Glutamatergic neuron (in vitro differentiated cells): ENCODE results near the gene PMP22. TPM values are rescaled to one million over a fixed set of nuclear protein-coding genes. Genes with fewer than 3 reads are reported as not detected.

Experiments used
- DNase-seq: peaks from one replicate; pipeline ENCODE4 v3.0.0; 2022
- H3K27ac Mint-ChIP-seq: one replicate; pipeline ENCODE4 v1.8.0; 2020; ENCODE audit warnings: mild to moderate bottlenecking, mixed read lengths, inconsistent platforms; ENCODE audit not compliant: unreplicated experiment
- H3K27me3 Mint-ChIP-seq: one replicate; pipeline ENCODE4 v1.8.0; 2020; ENCODE audit warnings: mild to moderate bottlenecking, moderate library complexity, mixed read lengths, inconsistent platforms; ENCODE audit not compliant: unreplicated experiment
- H3K36me3 Mint-ChIP-seq: one replicate; pipeline ENCODE4 v1.8.0; 2020; ENCODE audit warnings: mild to moderate bottlenecking, mixed read lengths, inconsistent platforms; ENCODE audit not compliant: unreplicated experiment
- H3K4me1 Mint-ChIP-seq: one replicate; pipeline ENCODE4 v1.8.0; 2020; ENCODE audit warnings: mild to moderate bottlenecking, low read depth, mixed read lengths, inconsistent platforms; ENCODE audit not compliant: unreplicated experiment
- H3K4me3 Mint-ChIP-seq: one replicate; pipeline ENCODE4 v1.8.0; 2020; ENCODE audit warnings: mild to moderate bottlenecking, mixed read lengths, inconsistent platforms; ENCODE audit not compliant: unreplicated experiment
- H3K9me3 Mint-ChIP-seq: one replicate; pipeline ENCODE4 v1.8.0; 2020; ENCODE audit warnings: mild to moderate bottlenecking, moderate library complexity, mixed read lengths, inconsistent platforms; ENCODE audit not compliant: unreplicated experiment
- total RNA-seq: library from RNA; stranded (reverse); fragmentation: NEBNext Ultra II Directional; extraction: Animal tissue kit (Norgen Biotek cat#: 25700); gene quantifications from one replicate; pipeline ENCODE4 v1.2.1, GENCODE V29; 2021; ENCODE audit not compliant: unreplicated experiment
- TF ChIP-seq, protein P1 (sequence below): fragments of 200-600 bp; sonication (generic); IDR thresholded peaks from one replicate; pipeline ENCODE4 v1.5.0; 2021; ENCODE audit not compliant: partially characterized antibody, unreplicated experiment

Gene PMP22
- total RNA-seq, 1 donor from 2014 or later: 0.56 TPM

DNA sequence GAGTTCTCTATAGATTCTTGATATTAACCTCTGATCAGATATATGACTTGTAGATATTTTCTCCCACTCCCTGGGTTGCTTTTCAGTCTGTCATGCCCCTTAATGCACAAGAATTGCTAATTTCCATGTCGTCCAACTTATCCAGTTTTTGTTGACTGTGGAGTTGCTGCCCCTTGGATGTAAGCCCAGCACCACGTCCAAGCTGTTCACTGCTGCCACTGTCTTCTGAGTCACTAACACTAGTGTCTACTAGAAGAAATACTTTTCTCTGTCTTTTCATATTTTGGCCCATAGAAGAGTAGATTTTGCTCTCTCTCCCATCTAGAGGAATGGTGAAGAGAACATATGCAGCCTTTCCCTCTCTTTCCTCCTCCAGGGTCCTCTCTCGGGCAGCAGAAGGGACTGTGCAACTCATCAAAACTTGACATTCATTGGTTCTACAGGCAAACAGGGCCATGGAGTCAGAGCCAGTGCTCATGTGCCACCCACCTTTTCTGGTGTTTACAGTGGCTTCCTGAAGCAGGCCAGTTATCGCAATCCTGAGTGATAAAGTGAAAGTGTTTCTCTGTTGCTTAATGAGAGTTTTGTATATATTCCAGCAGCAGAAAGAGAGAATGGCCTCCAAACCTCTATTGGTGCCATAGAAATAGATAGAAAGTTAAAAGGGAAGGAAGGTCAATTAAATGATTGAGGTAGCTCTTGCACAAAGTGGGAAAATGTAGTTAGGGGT lies 22.6 kb upstream of the PMP22 start:
- Mint-ChIP-seq H3K27ac (no peak overlapping the region), H3K27me3 (no peaks in the 10 kb centered on the region), H3K4me1 (no peaks in the 10 kb centered on the region), H3K36me3 (no peaks in the 10 kb centered on the region), H3K9me3 (no peaks in the 10 kb centered on the region), H3K4me3 (no peak overlapping the region)
- DNase-seq: no peak
- TF ChIP-seq, protein P1, sequence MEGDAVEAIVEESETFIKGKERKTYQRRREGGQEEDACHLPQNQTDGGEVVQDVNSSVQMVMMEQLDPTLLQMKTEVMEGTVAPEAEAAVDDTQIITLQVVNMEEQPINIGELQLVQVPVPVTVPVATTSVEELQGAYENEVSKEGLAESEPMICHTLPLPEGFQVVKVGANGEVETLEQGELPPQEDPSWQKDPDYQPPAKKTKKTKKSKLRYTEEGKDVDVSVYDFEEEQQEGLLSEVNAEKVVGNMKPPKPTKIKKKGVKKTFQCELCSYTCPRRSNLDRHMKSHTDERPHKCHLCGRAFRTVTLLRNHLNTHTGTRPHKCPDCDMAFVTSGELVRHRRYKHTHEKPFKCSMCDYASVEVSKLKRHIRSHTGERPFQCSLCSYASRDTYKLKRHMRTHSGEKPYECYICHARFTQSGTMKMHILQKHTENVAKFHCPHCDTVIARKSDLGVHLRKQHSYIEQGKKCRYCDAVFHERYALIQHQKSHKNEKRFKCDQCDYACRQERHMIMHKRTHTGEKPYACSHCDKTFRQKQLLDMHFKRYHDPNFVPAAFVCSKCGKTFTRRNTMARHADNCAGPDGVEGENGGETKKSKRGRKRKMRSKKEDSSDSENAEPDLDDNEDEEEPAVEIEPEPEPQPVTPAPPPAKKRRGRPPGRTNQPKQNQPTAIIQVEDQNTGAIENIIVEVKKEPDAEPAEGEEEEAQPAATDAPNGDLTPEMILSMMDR: no peak

DNA sequence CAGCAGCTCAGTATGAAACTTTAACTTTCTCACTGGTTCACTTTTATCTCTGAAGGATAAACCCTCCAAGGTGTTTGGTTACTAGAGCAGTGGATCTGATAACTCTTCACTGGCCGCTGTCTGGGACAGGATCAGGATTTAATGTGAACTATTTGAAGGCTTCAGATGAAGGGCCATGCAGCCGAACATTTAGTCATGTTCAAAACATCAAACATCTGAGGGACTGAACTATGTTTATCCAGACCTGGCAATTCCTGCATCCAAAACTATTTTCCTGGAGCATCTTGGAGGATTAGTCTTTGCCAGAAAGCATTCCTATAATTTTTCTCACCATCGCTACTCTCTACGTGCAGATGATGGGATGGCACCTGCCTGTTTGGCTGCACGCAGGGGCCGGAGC lies 20.3 kb upstream of the PMP22 start:
- no peak overlapping the region for H3K27ac Mint-ChIP-seq
- H3K4me3 Mint-ChIP-seq: no peak overlapping the region
- no peaks in the 10 kb centered on the region for H3K9me3 Mint-ChIP-seq

DNA sequence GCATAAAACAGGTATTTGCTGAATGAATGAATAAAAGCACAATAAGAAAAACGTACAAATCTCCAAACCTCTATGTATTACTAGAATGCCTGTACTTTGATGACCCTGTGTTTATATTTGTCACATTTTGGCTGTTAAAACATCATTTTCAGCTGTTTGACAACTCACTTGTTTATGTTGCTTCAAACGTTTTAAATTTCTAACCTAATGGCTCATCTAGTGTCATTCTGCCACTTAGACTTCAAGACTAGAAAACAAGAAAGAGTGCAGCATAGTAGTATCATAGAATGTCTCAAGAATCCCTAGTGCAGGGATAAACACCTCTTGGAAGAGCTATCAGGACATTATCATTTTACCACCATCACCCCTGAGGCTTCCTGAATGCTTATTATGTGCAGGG lies 19.4 kb upstream of the PMP22 start:
- no peaks in the 10 kb centered on the region for H3K27me3 Mint-ChIP-seq
- TF ChIP-seq, protein P1: no peak
- H3K4me1 Mint-ChIP-seq: no peaks in the 10 kb centered on the region
- H3K36me3 Mint-ChIP-seq: peaks cover 5% of the 10 kb centered on the region
- no peak overlapping the region for H3K27ac Mint-ChIP-seq
- H3K4me3 Mint-ChIP-seq: no peak overlapping the region
- no peak for DNase-seq
- no peaks in the 10 kb centered on the region for H3K9me3 Mint-ChIP-seq

More for the DNA sequence above, 20.3 kb upstream of the PMP22 start:
- H3K4me1 Mint-ChIP-seq: no peaks in the 10 kb centered on the region
- DNase-seq: no peak
- no peaks in the 10 kb centered on the region for H3K27me3 Mint-ChIP-seq
- TF ChIP-seq, protein P1: no peak
- peaks cover 5% of the 10 kb centered on the region for H3K36me3 Mint-ChIP-seq

DNA sequence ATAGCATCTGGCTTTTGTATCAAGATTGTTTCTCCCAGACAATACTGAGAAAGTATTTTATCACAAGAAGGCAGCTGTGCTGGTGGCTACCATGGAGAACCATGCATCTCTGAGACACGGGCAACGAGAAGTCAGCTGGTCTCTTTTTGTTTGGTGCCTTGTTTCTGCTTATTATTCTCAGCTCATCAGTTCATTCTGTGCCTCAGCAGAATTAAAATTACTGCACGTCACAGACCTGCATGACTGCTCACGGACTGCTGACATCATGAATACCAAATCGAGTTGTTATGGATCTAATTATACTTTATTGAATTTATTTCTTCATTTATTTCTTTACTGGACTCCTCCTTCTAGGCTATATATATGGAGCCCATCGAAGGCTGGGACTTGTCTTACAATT lies 19.0 kb upstream of the PMP22 start:
- no peak for DNase-seq
- Mint-ChIP-seq H3K9me3 (no peaks in the 10 kb centered on the region), H3K27me3 (no peaks in the 10 kb centered on the region), H3K36me3 (peaks cover 5% of the 10 kb centered on the region), H3K4me1 (no peaks in the 10 kb centered on the region), H3K27ac (no peak overlapping the region), H3K4me3 (no peak overlapping the region)
- TF ChIP-seq, protein P1: no peak

DNA sequence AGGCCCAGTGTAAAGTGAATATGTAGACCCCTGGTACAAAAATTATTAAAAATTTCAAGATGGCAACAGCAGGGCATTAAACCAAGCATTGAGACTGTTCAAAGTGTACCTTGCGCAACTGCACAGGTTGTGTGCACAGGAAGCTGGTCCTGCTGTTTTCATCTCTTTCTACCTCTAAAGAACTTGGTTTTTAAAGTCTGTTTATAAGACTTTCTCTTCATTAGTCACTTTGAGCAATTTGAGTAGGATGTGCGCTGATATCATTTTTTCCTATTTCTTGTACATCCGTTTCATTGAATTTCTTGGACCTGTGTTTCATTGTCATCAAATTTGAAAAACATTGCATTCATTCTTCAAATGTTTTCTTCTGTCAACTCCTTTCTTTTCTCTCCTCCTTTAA lies 16.8 kb upstream of the PMP22 start:
- Mint-ChIP-seq H3K4me1 (no peaks in the 10 kb centered on the region), H3K27me3 (no peaks in the 10 kb centered on the region), H3K4me3 (no peak overlapping the region), H3K36me3 (peaks cover 5% of the 10 kb centered on the region), H3K27ac (no peak overlapping the region), H3K9me3 (no peaks in the 10 kb centered on the region)
- no peak for DNase-seq
- TF ChIP-seq, protein P1: no peak
